ENCODE measurements around the gene EOMES.
"Not testable (repeated sequence)": the region's sequence is repeated elsewhere in the genome, so short reads cannot be mapped to it uniquely, and the experiment has no call there.

Gene EOMES

GRCh38 chr3:27721717-27722564, at the start of gene EOMES:
Gene EOMES, minus strand, starts transcription at chr3:27722323. Its CDS starts 29 bp downstream, at chr3:27722294.
- peak; percentile 78 to 82 for DNase-seq

- not testable (repeated sequence) for DNase-seq
These were observed 48.3 kb upstream of the EOMES start for GRCh38 chr3:27770384-27770783.

GRCh38 chr3:27767000-27767399, 44.9 kb upstream of the EOMES start:
- no peak for DNase-seq

- DNase-seq = no peak
These were observed 36.0 kb upstream of the EOMES start for GRCh38 chr3:27758083-27758482.

- no peak for DNase-seq
These were observed 34.8 kb upstream of the EOMES start for GRCh38 chr3:27756877-27757276.

GRCh38 chr3:27752926-27753325, 30.8 kb upstream of the EOMES start:
- DNase-seq = peak in 1 of 2 donors; percentile 20

GRCh38 chr3:27749643-27750042, 27.5 kb upstream of the EOMES start:
- DNase-seq = no peak

GRCh38 chr3:27746838-27747237, 24.7 kb upstream of the EOMES start:
- no peak for DNase-seq

- no peak for DNase-seq
These were observed 18.7 kb upstream of the EOMES start for GRCh38 chr3:27740854-27741253.

- DNase-seq = no peak
These were observed 15.0 kb upstream of the EOMES start for GRCh38 chr3:27737091-27737490.

GRCh38 chr3:27730774-27731659, 8.9 kb upstream of the EOMES start:
- no peak for DNase-seq

- DNase-seq = no peak
These were observed 7.9 kb upstream of the EOMES start for GRCh38 chr3:27729748-27730611.

GRCh38 chr3:27729325-27729724, 7.2 kb upstream of the EOMES start:
- DNase-seq = no peak

- DNase-seq = no peak
These were observed 6.3 kb upstream of the EOMES start for GRCh38 chr3:27728195-27729087.

- no peak for DNase-seq
These were observed 4.1 kb upstream of the EOMES start for GRCh38 chr3:27726240-27726639.

GRCh38 chr3:27724459-27725197, 2.5 kb upstream of the EOMES start:
- DNase-seq = no peak

- no peak for DNase-seq
These were observed 1.8 kb upstream of the EOMES start for GRCh38 chr3:27723815-27724458.

- no peak for DNase-seq
These were observed 1.3 kb upstream of the EOMES start for GRCh38 chr3:27723456-27723814.

- DNase-seq = no peak
These were observed 900 bp upstream of the EOMES start for GRCh38 chr3:27723001-27723445.
